GOT3 (cell line): ENCODE results near the gene MSL2.
"Not testable (repeated sequence)": the region's sequence is repeated elsewhere in the genome, so short reads cannot be mapped to it uniquely, and the experiment has no call there.

Source experiments
- DNase-seq: peaks from one replicate; lab custom pipeline; 2025; ENCODE audit warnings: mixed read lengths; lab: John Stamatoyannopoulos, UW

MSL2 gene

DNA sequence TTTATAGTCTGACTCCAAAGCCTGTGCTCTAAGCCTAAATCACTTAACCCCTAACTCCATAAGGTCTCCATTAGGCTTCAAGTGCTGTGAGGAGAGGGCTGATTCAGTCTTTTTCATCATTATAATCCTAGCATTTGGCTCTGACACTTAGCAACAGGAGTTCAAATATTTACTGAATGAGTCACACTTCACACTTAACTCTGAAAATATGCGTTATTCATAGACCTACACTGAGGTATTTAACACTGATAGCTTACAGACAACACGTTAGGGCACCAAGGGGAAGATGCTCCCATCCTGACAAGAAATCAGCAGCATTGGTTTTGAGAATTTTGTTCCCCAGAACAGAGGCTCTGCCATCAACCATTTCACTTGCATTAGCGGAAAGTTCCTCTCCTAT lies 53.5 kb downstream of the MSL2 start:
- no peak for DNase-seq

DNA sequence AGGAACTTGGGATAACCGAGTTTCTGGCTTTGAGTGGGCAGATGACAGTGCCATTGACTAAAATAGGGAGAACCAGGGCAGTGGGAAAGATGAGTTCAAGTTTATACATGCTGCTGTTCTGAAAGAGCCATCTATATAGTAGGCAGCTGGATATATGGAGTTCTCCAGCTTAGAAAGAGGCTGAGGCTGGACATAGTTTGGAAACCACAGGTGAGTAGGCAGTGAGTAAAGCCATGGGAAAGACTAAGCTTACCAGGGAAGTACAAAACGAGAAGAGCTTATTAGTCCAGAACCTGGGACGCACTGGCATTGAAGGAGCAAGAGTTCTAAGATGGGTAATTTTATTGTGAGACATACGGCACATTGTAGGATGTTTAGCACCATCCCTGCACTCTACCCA lies 54.2 kb downstream of the MSL2 start:
- no peak for DNase-seq

DNA sequence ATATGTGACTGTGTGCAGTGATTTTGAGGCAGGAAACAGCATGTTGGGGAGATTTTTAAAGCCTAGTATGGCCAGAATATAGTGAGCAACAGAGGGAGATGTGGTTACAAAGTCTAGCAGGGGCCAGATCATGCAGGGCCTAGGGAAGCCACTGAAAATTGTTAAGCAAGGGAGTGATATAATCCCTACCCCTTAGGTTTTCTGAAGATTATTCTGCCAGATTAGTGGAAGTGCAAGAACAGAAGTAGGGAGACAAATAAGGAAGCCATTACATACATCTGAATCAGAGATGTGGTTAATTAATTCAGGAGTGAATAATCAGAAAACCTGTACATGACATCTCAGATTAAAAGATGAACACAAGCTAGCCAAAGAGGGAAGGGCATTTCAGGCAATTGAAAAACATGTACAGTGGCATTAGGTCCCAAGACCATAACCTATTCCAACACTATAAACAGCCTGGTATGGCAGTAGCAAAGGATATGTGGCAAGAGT lies 54.8 kb downstream of the MSL2 start:
- DNase-seq = no peak

DNA sequence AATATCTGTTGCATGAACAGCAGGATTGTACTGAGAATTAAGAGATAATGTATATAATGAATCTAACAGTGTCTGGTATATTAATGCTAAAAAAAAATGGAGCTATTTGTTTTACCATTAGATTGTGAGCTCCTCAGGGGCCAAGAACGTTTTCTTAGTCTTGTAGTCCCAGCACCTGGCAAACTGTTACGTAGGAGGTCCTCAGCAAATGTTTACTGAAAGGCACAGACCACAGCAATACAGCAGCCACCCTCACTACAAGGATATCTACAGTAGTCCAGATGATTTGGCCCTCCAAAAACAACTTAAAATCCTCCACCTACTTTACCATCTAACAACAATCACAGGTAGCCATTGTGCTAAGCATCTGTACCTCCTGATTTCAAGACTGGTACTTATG lies 59.7 kb downstream of the MSL2 start:
- DNase-seq = no peak

GRCh38 chr3:136135039-136135802 lies 60.9 kb downstream of the MSL2 start:
- no peak for DNase-seq

- DNase-seq = no peak
Observed at GRCh38 chr3:136134091-136134490, 62.0 kb downstream of the MSL2 start.

GRCh38 chr3:136131647-136132046 lies 64.5 kb downstream of the MSL2 start:
- DNase-seq = not testable (repeated sequence)

DNA sequence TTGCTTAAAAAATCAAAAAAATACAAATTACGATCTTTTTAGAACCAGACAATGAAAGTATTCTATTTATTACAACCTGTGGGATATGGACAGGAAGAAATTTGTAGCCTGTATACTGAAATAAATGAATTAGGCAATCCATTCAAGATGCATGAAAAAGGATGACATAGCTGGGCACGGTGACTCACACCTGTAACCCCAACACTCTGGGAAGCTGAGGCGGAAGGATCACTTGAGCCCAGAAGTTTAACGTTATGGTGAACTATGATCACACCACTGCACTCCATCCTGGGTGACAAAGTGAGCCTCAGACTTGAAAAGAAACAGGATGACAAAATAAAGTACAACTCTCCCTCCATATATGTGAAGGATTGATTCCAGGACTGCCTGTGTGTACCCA lies 74.1 kb downstream of the MSL2 start:
- no peak for DNase-seq

- no peak for DNase-seq
Observed at GRCh38 chr3:136120373-136121348, 75.5 kb downstream of the MSL2 start.

DNA sequence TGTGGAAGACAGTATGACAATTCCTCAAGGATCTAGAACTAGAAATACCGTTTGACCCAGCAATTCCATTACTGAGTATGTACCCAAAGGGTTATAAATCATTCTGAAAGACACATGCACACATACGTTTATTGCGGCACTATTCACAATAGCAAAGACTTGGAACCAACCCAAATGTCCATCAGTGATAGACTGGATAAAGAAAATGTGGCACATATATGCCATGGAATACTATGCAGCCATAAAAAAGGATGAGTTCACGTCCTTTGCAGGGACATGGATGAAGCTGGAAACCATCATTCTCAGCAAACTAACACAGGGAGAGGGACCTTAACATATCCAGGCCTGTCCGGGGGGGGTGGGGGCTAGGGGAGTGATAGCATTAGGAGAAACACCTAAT lies 76.4 kb downstream of the MSL2 start:
- DNase-seq = not testable (repeated sequence)

DNA sequence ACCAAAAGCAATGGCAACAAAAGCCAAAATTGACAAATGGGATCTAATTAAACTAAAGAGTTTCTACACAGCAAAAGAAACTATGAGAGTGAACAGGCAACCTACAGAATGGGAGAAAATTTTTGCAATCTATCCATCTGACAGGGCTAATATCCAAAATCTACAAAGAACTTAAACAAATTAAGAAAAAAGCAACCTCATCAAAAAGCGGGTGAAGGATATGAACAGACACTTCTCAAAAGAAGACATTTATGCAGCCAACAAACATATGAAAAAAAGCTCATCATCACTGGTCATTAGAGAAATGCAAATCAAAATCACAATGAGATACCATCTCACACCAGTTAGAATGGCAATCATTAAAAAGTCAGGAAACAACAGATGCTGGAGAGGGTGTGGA lies 76.8 kb downstream of the MSL2 start:
- DNase-seq = not testable (repeated sequence)

DNA sequence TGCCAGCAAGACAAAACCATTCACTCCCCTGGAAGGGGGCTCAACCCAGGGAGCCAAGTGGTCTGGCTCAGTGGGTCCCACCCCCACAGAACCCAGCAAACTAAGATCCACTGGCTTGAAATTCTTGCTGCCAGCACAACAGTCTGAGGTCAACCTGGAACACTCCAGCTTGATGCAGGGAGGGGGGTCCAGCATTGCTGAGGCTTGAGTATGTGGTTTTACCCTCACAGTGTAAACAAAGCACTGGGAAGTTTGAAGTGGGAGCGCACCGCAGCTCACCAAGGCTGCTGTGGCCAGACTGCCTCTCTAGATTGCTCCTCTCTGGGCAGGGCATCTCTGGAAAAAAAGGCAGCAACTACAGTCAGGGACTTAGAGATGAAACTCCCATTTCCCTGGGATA lies 81.7 kb downstream of the MSL2 start:
- DNase-seq = no peak

DNA sequence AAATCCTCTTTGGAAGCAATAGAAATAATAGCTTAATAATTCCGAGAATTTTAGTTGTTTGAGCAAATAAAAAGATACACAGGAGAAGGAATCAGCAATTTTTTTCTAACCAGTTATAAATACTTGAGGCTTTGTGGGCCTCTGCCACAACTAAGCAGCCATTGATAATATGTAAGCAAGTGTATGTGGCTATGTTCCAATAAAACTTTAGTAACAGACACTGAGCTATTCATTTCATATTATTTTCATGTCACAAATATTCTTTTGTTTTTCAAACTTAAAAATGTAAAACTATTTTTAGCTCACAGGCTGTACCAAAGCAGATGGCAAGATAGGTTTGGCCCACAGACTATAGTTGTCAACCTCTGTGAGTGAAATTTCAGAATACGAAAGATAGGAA lies 85.7 kb downstream of the MSL2 start:
- no peak for DNase-seq

- DNase-seq = no peak
Observed at GRCh38 chr3:136109499-136109898, 86.6 kb downstream of the MSL2 start.

DNA sequence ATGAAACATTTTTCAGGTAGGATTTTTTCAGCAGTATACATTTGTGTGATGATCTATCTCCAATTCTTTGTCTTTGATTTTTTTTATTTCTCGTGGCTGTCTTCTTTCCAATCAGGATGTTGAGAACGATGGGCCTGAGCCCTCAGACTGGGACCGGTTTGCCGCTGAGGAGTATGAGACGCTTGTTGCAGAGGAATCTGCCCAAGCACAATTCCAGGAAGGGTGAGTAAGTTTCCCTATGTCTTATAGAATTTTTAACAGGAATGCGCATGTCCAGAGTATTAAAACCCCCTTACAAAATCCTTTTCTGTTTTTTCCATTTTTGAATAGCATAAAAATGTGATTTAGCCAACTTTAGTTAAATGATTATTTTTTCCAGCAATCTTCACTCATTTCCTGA lies 90.0 kb downstream of the MSL2 start:
- DNase-seq = no peak

- DNase-seq = no peak
Observed at GRCh38 chr3:136105044-136105443, 91.1 kb downstream of the MSL2 start.
